Upper lobe of left lung (tissue), 6 donors: Measurements from ENCODE around the gene GLP2R. TPM values are rescaled to one million over a fixed set of nuclear protein-coding genes. Genes with fewer than 3 reads are reported as not detected.

Experiments used
- ATAC-seq, 2 donors: fragments of 200-7000 bp; cut with Tn5 transposase; one replicate each; pipeline ENCODE4 v1.9.1; 2022; ENCODE audit warnings: mild to moderate bottlenecking in 2 of 2, moderate library complexity in 2 of 2; ENCODE audit not compliant: low FRiP score in 2 of 2
- DNase-seq, 2 donors: peaks; one replicate each; pipeline ENCODE4 v3.0.0-alpha.2; 2019 to 2020
- H3K27ac ChIP-seq, 4 donors: fragments of 200-600 bp; sonication (generic); one replicate each; pipeline ENCODE4 v1.5.1; 2016 to 2019
- H3K27me3 ChIP-seq, 4 donors: fragments of 200-600 bp; sonication (generic); one replicate each; pipeline ENCODE4 v1.5.1; 2017 to 2019
- H3K36me3 ChIP-seq, 4 donors: fragments of 200-600 bp; sonication (generic); one replicate each; pipeline ENCODE4 v1.5.1; 2016 to 2019
- H3K4me1 ChIP-seq, 4 donors: fragments of 200-600 bp; sonication (generic); one replicate each; pipeline ENCODE4 v1.5.1; 2018 to 2019
- H3K4me3 ChIP-seq, 4 donors: fragments of 200-600 bp; sonication (generic); one replicate each; pipeline ENCODE4 v1.5.1; 2017 to 2019; ENCODE audit warnings: mild to moderate bottlenecking in 2 of 4, moderate library complexity in 1 of 4
- H3K9me3 ChIP-seq, 4 donors: fragments of 200-600 bp; sonication (generic); one replicate each; pipeline ENCODE4 v1.5.1; 2018 to 2019
- EP300 ChIP-seq, 4 donors: sonication (generic); formaldehyde crosslinking; IDR thresholded peaks; one replicate each; pipeline ENCODE4 v1.5.1; 2017; ENCODE audit warnings: antibody characterized with exemption in 4 of 4, control low read depth in 2 of 4
- POLR2A ChIP-seq, 4 donors: fragments of 450-650 bp; IDR thresholded peaks; one replicate each; pipeline ENCODE4 v1.5.1; 2016 to 2017; ENCODE audit warnings: antibody characterized with exemption in 4 of 4, mild to moderate bottlenecking in 2 of 4
- POLR2AphosphoS5 ChIP-seq, 2 donors: sonication (generic); formaldehyde crosslinking; IDR thresholded peaks; one replicate each; pipeline ENCODE4 v1.5.1; 2017; ENCODE audit warnings: antibody characterized with exemption in 2 of 2
- WGBS, 2 donors: methylation state at CpG; one replicate each; pipeline ENCODE4 v1.1.5; 2017 to 2018; 5-methylcytosine and 5-hydroxymethylcytosine counted together
- total RNA-seq, 6 donors: library from RNA; depleted of rRNA in 4 of 6; stranded (reverse); fragments of >200 nt in 4 of 6; gene quantifications; one replicate each; pipeline versions ENCODE4 v1.1.0 to v1.2.1, GENCODE V29; 2016 to 2021
- TF ChIP-seq, protein P1 (sequence below), 6 experiments: fragments of 450-650 bp in 4 of 6; fragments of 200-600 bp in 2 of 6; sonication (generic) in 2 of 6; IDR thresholded peaks; one replicate each; pipeline ENCODE4 v1.5.1; 2016 to 2019; ENCODE audit warnings: antibody characterized with exemption in 6 of 6
- donor health status: DM: no; HTN: no; CAD: no; lungs with moderate emphysema.
- donor health status: DM: no; HTN: yes; CAD: no; lungs with severe emphysema.

GLP2R gene
- total RNA-seq, 6 donors from 2014 or later, result 0.30 to 2.0 (median 0.78) TPM; not detected in 2

DNA sequence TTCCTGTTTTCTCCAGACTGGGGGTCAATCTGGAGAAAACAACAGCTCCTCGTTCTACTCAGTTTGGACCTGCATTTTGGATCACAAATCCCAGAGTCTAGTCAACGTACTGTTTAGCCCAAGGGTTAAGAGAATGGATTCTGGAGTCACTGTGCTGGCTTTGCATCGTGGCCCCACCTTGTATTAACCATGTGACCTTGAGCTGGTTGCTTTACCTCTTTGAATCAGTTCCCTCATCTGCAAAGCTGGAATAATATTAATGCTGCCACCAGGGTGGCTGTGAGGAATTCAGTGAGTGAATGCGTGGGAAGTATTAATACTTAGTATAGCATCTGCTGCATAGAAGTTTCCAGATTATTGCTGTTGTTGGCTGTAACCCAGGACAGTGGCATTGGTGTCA is 23.0 kb upstream of the GLP2R start:
- no peak overlapping the region for H3K4me3 ChIP-seq
- TF ChIP-seq, protein P1, sequence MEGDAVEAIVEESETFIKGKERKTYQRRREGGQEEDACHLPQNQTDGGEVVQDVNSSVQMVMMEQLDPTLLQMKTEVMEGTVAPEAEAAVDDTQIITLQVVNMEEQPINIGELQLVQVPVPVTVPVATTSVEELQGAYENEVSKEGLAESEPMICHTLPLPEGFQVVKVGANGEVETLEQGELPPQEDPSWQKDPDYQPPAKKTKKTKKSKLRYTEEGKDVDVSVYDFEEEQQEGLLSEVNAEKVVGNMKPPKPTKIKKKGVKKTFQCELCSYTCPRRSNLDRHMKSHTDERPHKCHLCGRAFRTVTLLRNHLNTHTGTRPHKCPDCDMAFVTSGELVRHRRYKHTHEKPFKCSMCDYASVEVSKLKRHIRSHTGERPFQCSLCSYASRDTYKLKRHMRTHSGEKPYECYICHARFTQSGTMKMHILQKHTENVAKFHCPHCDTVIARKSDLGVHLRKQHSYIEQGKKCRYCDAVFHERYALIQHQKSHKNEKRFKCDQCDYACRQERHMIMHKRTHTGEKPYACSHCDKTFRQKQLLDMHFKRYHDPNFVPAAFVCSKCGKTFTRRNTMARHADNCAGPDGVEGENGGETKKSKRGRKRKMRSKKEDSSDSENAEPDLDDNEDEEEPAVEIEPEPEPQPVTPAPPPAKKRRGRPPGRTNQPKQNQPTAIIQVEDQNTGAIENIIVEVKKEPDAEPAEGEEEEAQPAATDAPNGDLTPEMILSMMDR (IDR thresholded peaks at IDR 0.05), result no peak
- TF ChIP-seq EP300 (IDR thresholded peaks at IDR 0.05) (no peak), POLR2AphosphoS5 (IDR thresholded peaks at IDR 0.05) (no peak), POLR2A (IDR thresholded peaks at IDR 0.05) (no peak)
- H3K4me1 ChIP-seq, result no peaks in the 10 kb centered on the region
- peaks cover 0 to 9% (median 3%) of the 10 kb centered on the region in 4 donors for H3K9me3 ChIP-seq
- DNase-seq (no peak), ATAC-seq (no peak)
- no peak overlapping the region for H3K27ac ChIP-seq
- H3K36me3 ChIP-seq, result no peaks in the 10 kb centered on the region
- WGBS, 2 donors, result 56 to 69% methylated on average over 4 of the region's 4 CpGs
- no peaks in the 10 kb centered on the region for H3K27me3 ChIP-seq

DNA sequence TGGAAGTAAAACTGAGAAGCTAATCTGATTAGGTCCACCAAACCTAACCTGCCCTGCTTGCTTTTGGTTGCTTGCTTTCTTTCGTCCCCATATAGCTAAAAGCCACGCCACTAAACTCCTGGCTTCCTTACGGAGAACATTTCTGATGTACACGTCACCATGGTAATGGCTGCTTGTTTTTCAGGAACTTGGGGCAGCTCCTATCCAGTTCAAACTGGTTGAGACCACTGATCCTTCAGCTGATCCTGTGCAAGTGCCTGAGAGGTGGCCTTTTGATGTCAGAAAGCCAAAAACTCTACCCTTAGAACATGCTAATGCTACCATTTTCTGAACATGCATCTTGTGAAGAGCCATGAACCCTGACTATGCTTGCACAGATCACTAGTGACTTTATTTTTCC is 20.0 kb upstream of the GLP2R start:
- H3K27ac ChIP-seq, result no peak overlapping the region
- no peak overlapping the region for H3K4me3 ChIP-seq
- DNase-seq (no peak), ATAC-seq (no peak)
- WGBS, 2 donors, result 47 to 48% methylated on average over 4 of the region's 4 CpGs
- no peaks in the 10 kb centered on the region for H3K27me3 ChIP-seq
- H3K4me1 ChIP-seq, result no peaks in the 10 kb centered on the region
- no peaks in the 10 kb centered on the region for H3K36me3 ChIP-seq
- H3K9me3 ChIP-seq, result peaks cover 0 to 9% (median 3%) of the 10 kb centered on the region in 4 donors
- no peak for TF ChIP-seq EP300 (IDR thresholded peaks at IDR 0.05)
- TF ChIP-seq, protein P1 (IDR thresholded peaks at IDR 0.05), result no peak
- no peak for TF ChIP-seq POLR2A (IDR thresholded peaks at IDR 0.05)
- TF ChIP-seq POLR2AphosphoS5 (IDR thresholded peaks at IDR 0.05), result no peak

DNA sequence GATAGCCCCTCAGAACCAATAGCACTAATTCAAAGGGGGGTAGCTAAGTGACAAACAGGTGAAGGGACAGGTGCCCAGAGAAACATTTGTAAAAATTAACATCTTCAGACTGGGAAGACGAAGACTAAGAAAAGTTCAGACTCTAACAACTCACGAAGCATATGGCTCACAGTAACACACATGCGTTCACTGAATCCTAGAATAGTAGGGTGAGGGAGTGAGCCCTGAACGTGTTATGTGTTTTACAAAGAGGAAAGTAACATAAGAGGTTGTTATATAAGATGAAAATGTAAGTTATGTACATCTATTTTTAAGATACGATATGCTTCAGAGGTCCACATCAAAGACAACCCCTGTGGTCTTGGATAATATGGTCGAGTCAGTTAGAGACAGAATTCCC is 19.0 kb upstream of the GLP2R start:
- H3K4me3 ChIP-seq, result no peak overlapping the region
- peaks cover 0 to 9% (median 3%) of the 10 kb centered on the region in 4 donors for H3K9me3 ChIP-seq
- H3K27ac ChIP-seq, result no peak overlapping the region
- no peaks in the 10 kb centered on the region for H3K36me3 ChIP-seq
- no peak for TF ChIP-seq POLR2A (IDR thresholded peaks at IDR 0.05)
- no peak for TF ChIP-seq POLR2AphosphoS5 (IDR thresholded peaks at IDR 0.05)
- no peak for TF ChIP-seq EP300 (IDR thresholded peaks at IDR 0.05)
- TF ChIP-seq, protein P1 (IDR thresholded peaks at IDR 0.05), result no peak
- no peaks in the 10 kb centered on the region for H3K27me3 ChIP-seq
- ATAC-seq (no peak), DNase-seq (no peak)
- WGBS, 2 donors, result 68 to 78% methylated on average over 6 of the region's 6 CpGs
- no peaks in the 10 kb centered on the region for H3K4me1 ChIP-seq

DNA sequence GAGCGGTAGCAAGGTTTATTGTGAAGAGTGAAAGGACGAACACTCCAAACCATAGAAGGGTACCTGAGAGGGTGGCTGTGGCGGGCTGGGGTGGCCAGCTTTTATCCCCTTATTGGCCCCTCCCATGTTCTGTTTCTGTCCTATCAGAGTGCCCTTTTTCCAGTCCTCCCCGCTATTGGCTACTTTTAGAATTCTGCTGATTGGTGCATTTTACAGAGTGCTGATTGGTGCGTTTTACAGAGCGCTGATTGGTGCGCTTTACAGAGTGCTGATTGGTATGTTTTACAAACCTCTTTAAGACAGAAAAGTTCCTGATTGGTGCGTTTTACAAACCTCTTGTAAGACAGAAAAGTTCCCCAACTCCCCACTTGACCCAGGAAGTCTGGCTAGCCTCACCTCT is 16.3 kb upstream of the GLP2R start:
- 83 to 91% methylated on average over 8 of the region's 8 CpGs for WGBS, 2 donors
- no peak overlapping the region for H3K27ac ChIP-seq
- H3K4me1 ChIP-seq, result no peaks in the 10 kb centered on the region
- ATAC-seq (no peak), DNase-seq (no peak)
- no peaks in the 10 kb centered on the region for H3K27me3 ChIP-seq
- TF ChIP-seq EP300 (IDR thresholded peaks at IDR 0.05), result no peak
- TF ChIP-seq, protein P1 (IDR thresholded peaks at IDR 0.05), result no peak
- TF ChIP-seq POLR2AphosphoS5 (IDR thresholded peaks at IDR 0.05), result no peak
- no peak for TF ChIP-seq POLR2A (IDR thresholded peaks at IDR 0.05)
- H3K36me3 ChIP-seq, result no peaks in the 10 kb centered on the region
- H3K4me3 ChIP-seq, result no peak overlapping the region
- H3K9me3 ChIP-seq, result peaks cover 0 to 4% (median 2%) of the 10 kb centered on the region in 4 donors
